Gastroesophageal sphincter (tissue), 4 donors: Measurements from ENCODE around the gene RABL6. TPM values are rescaled to one million over a fixed set of nuclear protein-coding genes. Genes with fewer than 3 reads are reported as not detected.

Experiments used
- ATAC-seq: fragments of 150-250 bp; one replicate; pipeline ENCODE4 v1.9.1; 2016; ENCODE audit warnings: mild to moderate bottlenecking, moderate library complexity
- H3K27ac ChIP-seq, 4 donors: fragments of 200-600 bp; sonication (generic) in 3 of 4; 1 replicate in 3 of 4; 2 replicates in 1 of 4; pipeline ENCODE4 v1.5.1; 2016 to 2019
- H3K27me3 ChIP-seq: fragments of 200-600 bp; sonication (generic); one replicate; pipeline ENCODE4 v1.5.1; 2019
- H3K36me3 ChIP-seq, 2 donors: fragments of 200-600 bp; sonication (generic); one replicate each; pipeline ENCODE4 v1.5.1; 2019; ENCODE audit warnings: control low read depth in 1 of 2
- H3K4me1 ChIP-seq, 3 donors: fragments of 200-600 bp; sonication (generic); 1 replicate in 2 of 3; 2 replicates in 1 of 3; pipeline ENCODE4 v1.5.1; 2016 to 2019; ENCODE audit warnings: control low read depth in 2 of 3
- H3K4me3 ChIP-seq, 2 donors: fragments of 200-600 bp; sonication (generic); one replicate each; pipeline ENCODE4 v1.5.1; 2019; ENCODE audit warnings: mild to moderate bottlenecking in 1 of 2, moderate library complexity in 1 of 2
- H3K9me3 ChIP-seq, 3 donors: fragments of 200-600 bp; sonication (generic); one replicate each; pipeline ENCODE4 v1.5.1; 2017 to 2019; ENCODE audit warnings: control low read depth in 2 of 3
- CTCF ChIP-seq, 4 experiments: fragments of 200-600 bp in 2 of 4; fragments of 450-650 bp in 2 of 4; sonication (generic) in 1 of 4; IDR thresholded peaks; one replicate each; pipeline ENCODE4 v1.5.1; 2017 to 2019; ENCODE audit warnings: antibody characterized with exemption in 4 of 4, mild to moderate bottlenecking in 2 of 4, moderate library complexity in 2 of 4
- EP300 ChIP-seq: sonication (generic); formaldehyde crosslinking; IDR thresholded peaks from one replicate; pipeline ENCODE4 v1.6.1; 2017; ENCODE audit warnings: antibody characterized with exemption, mild to moderate bottlenecking
- POLR2A ChIP-seq, 2 donors: fragments of 450-650 bp; IDR thresholded peaks; one replicate each; pipeline ENCODE4 v1.6.1; 2017; ENCODE audit warnings: antibody characterized with exemption in 2 of 2, mild to moderate bottlenecking in 2 of 2, moderate library complexity in 1 of 2
- POLR2AphosphoS5 ChIP-seq: sonication (generic); formaldehyde crosslinking; IDR thresholded peaks from one replicate; pipeline ENCODE4 v1.6.1; 2017; ENCODE audit warnings: antibody characterized with exemption
- WGBS, 2 donors: methylation state at CpG; one replicate each; pipeline ENCODE4 v1.1.5; 2018; ENCODE audit warnings: low coverage in 1 of 2; 5-methylcytosine and 5-hydroxymethylcytosine counted together
- total RNA-seq, 4 donors: library from RNA; depleted of rRNA; stranded (reverse); fragments of >200 nt; gene quantifications; one replicate each; pipeline ENCODE4 v1.1.0, GENCODE V29; 2016

Gene RABL6
- total RNA-seq, 4 donors from 2014 or later, result 54.8 to 109 (median 71.2) TPM

GRCh38 chr9:136849960-136850865 lies 42.5 kb downstream of the RABL6 start:
- H3K27me3 ChIP-seq, result peaks cover 33% of the 10 kb centered on the region
- TF ChIP-seq POLR2A (IDR thresholded peaks at IDR 0.05), result no peak
- TF ChIP-seq POLR2AphosphoS5, result no peak
- no peak for TF ChIP-seq EP300
- TF ChIP-seq CTCF (IDR thresholded peaks at IDR 0.05), result no peak
- H3K4me1 ChIP-seq, result peaks cover 0 to 59% (median 24%) of the 10 kb centered on the region in 3 donors
- H3K27ac ChIP-seq, result peak overlapping the region in 3 of 4 donors; percentile 91 to 96 (median 94)
- H3K4me3 ChIP-seq, result peak overlapping the region; percentile 35 to 77
- WGBS, 2 donors, result 42% methylated on average over 8 of the region's 43 CpGs; no CpG with 5 or more reads in 1 of the 2 donors
- H3K9me3 ChIP-seq, result no peaks in the 10 kb centered on the region
- no peak for ATAC-seq
- peaks cover 0 to 16% of the 10 kb centered on the region in 2 donors for H3K36me3 ChIP-seq

- peaks cover 24% of the 10 kb centered on the region for H3K27me3 ChIP-seq
- H3K4me1 ChIP-seq, result peaks cover 0 to 50% (median 24%) of the 10 kb centered on the region in 3 donors
- WGBS, 2 donors, result no CpG with 5 or more reads among the region's 23 CpGs
- TF ChIP-seq CTCF (IDR thresholded peaks at IDR 0.05) (no peak), POLR2AphosphoS5 (no peak), EP300 (no peak), POLR2A (IDR thresholded peaks at IDR 0.05) (no peak)
- H3K4me3 ChIP-seq, result no peak overlapping the region
- ATAC-seq, result no peak
- H3K9me3 ChIP-seq, result no peaks in the 10 kb centered on the region
- peak overlapping the region in 1 of 4 donors; percentile 94 for H3K27ac ChIP-seq
- peaks cover 0 to 16% of the 10 kb centered on the region in 2 donors for H3K36me3 ChIP-seq
Observed at GRCh38 chr9:136850866-136851775, 43.4 kb downstream of the RABL6 start.

- no peaks in the 10 kb centered on the region for H3K9me3 ChIP-seq
- no peak within 1 kb of the TSS for H3K4me3 ChIP-seq
- H3K36me3 ChIP-seq, result peaks cover 0 to 16% of the 10 kb centered on the region in 2 donors
- no CpG with 5 or more reads among the region's 23 CpGs for WGBS, 2 donors
- H3K27me3 ChIP-seq, result peaks cover 14% of the 10 kb centered on the region
- peaks cover 0 to 40% (median 18%) of the 10 kb centered on the region in 3 donors for H3K4me1 ChIP-seq
- H3K27ac ChIP-seq, result no peak within 1 kb of the TSS
- TF ChIP-seq POLR2A (IDR thresholded peaks at IDR 0.05) (no peak), POLR2AphosphoS5 (no peak), CTCF (IDR thresholded peaks at IDR 0.05) (no peak), EP300 (no peak)
- no peak for ATAC-seq
Observed at GRCh38 chr9:136851941-136852663, 44.4 kb downstream of the RABL6 start, which contains the start of gene MAMDC4. Gene MAMDC4 (plus strand): TSS chr9:136852346. CDS start chr9:136852417, 71 bp downstream.

DNA sequence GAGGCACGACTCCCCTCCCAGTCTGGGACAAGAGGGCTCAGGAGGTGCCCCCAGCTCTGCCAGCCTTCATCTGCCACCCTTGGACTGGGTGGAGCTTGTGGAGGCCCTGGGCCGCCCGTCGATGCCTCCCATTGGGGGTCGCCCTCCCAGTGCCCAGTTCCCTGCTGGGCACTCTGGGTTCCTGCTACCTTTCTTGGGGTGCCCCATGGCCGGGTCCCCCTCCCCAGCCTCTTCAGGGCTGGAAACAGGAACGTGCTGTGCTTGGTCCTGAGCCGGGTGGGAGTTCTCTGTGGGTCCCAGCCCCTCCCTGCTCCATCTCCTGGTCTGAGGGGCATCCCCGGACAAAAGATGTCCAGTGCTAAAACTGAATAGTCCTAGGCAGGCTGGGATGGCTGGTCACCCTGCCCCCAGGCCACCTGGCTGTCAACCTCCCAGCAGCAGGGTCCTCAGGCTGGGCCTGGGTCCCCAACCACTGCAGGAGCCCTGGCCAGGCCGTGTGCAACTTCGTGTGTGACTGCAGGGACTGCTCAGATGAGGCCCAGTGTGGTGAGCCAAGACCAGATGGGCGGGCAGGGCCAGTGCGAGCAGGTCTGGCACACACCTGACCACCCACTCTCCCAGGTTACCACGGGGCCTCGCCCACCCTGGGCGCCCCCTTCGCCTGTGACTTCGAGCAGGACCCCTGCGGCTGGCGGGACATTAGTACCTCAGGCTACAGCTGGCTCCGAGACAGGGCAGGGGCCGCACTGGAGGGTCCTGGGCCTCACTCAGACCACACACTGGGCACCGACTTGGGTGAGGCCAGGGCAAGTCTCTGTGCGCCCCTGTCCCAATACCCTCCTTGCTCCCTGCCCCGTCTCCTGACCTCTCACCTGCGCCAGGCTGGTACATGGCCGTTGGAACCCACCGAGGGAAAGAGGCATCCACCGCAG lies 45.2 kb downstream of the RABL6 start:
- no peak for ATAC-seq
- TF ChIP-seq POLR2AphosphoS5, result no peak
- no peak for TF ChIP-seq CTCF (IDR thresholded peaks at IDR 0.05)
- no peak for TF ChIP-seq POLR2A (IDR thresholded peaks at IDR 0.05)
- TF ChIP-seq EP300, result no peak
- Histone ChIP-seq H3K36me3 (peaks cover 0 to 16% of the 10 kb centered on the region in 2 donors), H3K4me1 (peaks cover 0 to 32% (median 10%) of the 10 kb centered on the region in 3 donors), H3K9me3 (no peaks in the 10 kb centered on the region), H3K4me3 (no peak overlapping the region), H3K27me3 (peaks cover 6% of the 10 kb centered on the region), H3K27ac (no peak overlapping the region)
- WGBS, 2 donors, result 100% methylated on average over 2 of the region's 29 CpGs; no CpG with 5 or more reads in 1 of the 2 donors
